ENCODE results near the gene PRKCQ. TPM values are rescaled to one million over a fixed set of nuclear protein-coding genes. Genes with fewer than 3 reads are reported as not detected.

The PRKCQ gene
- total and polyA plus RNA-seq, 2 of the 8 experiments (the other 6 are each of a cell fraction or from before 2014, with no cell fraction given), result 9.1 to 22.6 TPM

DNA sequence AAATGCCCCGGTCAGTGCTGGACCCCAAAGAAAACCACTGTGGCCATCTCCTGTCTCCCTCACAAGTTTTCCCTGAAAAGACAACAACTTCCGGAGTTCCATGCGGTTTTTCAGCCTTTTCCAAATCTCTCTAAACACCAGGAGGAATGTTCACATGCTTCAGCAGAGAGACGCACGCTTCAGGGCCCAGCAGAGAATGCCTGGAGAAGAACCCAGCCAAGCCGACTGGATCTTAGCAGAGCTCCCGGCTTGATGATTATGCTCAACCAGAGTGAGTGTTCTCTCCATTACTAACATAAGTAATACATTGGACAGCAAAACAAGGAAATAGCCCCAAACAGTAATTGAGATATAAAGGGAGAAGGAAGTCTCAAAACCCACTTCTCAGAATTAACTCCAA, 17.9 kb downstream of the PRKCQ start:
- H3K4me3 ChIP-seq (ENCODE audit: extremely low read depth in 1 of 4, insufficient read depth in 2 of 4, low read depth in 3 of 4, low read length in 4 of 4), result no peak overlapping the region
- POLR2A ChIA-PET (ENCODE audit: partially characterized antibody), result no interaction called here
- H3K4me2 ChIP-seq (ENCODE audit: insufficient read depth in 1 of 2, low read depth in 2 of 2, low read length in 2 of 2), result no peak overlapping the region
- H3K27ac ChIP-seq (ENCODE audit: low read depth, low read length), result no peak overlapping the region; the same call in 1 of the 2 replicates
- no peak overlapping the region for H2BK15ac ChIP-seq (ENCODE audit: low read length)
- H3K4me1 ChIP-seq (replicated peaks in 1 of 4; ENCODE audit: control insufficient read depth in 3 of 4, insufficient read depth in 4 of 4, low read length in 3 of 4), result peaks cover 0 to 10% (median 3%) of the 10 kb centered on the region in 4 experiments; a peak in 4 of 7 replicates
- H3K79me1 ChIP-seq (ENCODE audit: low read depth, low read length), result peaks cover 8% of the 10 kb centered on the region
- no peak for DNase-seq (ENCODE audit: low read depth in 1 of 2, low spot score in 2 of 2)
- no peak overlapping the region for H3K9ac ChIP-seq (replicated peaks in 1 of 4; ENCODE audit: extremely low read depth in 1 of 4, low read depth in 3 of 4, low read length in 3 of 4)
- no peak overlapping the region for H2AK5ac ChIP-seq (ENCODE audit: low read depth, low read length)
- H3K4ac ChIP-seq (replicated peaks; ENCODE audit: insufficient read length, low read depth, low read length), result no peak overlapping the region
- peaks cover 0 to 5% of the 10 kb centered on the region in 2 experiments for H4K20me1 ChIP-seq (replicated peaks in 1 of 2; ENCODE audit: control insufficient read depth in 1 of 2, insufficient read depth in 2 of 2, low read length in 2 of 2)
- TF ChIP-seq CBX8 (IDR thresholded peaks at IDR 0.05; ENCODE audit: borderline replicate concordance, low read depth, low read length) (no peak), EGR1 (IDR thresholded peaks at IDR 0.05; ENCODE audit: borderline replicate concordance, low read depth, low read length) (no peak), BRCA1 (IDR thresholded peaks at IDR 0.05; ENCODE audit: low read depth, low read length) (no peak), CBX5 (IDR thresholded peaks at IDR 0.05; ENCODE audit: low read depth, low read length) (no peak), TAF1 (IDR thresholded peaks at IDR 0.05; ENCODE audit: low read depth, low read length) (no peak), SAP30 (IDR thresholded peaks at IDR 0.05; ENCODE audit: insufficient read depth, insufficient replicate concordance, low read length) (no peak), E2F6 (IDR thresholded peaks at IDR 0.05) (no peak), POLR2A (IDR thresholded peaks at IDR 0.05; ENCODE audit: control extremely low read depth in 1 of 2, low read depth in 2 of 2, low read length in 2 of 2) (no peak), GABPA (IDR thresholded peaks at IDR 0.05; ENCODE audit: borderline replicate concordance, insufficient read depth, low read length) (no peak), TAF7 (optimal IDR thresholded peaks at IDR 0.05; ENCODE audit: borderline replicate concordance, low read depth, low read length) (no peak), CREB1 (IDR thresholded peaks at IDR 0.05) (no peak), PHF8 (conservative IDR thresholded peaks at IDR 0.05; ENCODE audit: low read depth, low read length) (no peak)
- TF ChIP-seq, protein P1, sequence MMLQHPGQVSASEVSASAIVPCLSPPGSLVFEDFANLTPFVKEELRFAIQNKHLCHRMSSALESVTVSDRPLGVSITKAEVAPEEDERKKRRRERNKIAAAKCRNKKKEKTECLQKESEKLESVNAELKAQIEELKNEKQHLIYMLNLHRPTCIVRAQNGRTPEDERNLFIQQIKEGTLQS (IDR thresholded peaks at IDR 0.05; ENCODE audit: insufficient read depth, low read depth, low read length), result no peak
- WGBS, 2 experiments (ENCODE audit: extremely low coverage in 1 of 2, insufficient coverage in 1 of 2, insufficient read length in 1 of 2, insufficient replicate concordance in 2 of 2, low coverage in 1 of 2, low lambda C conversion rate in 2 of 2, missing lambda C conversion rate in 1 of 2), result 98% methylated on average over 7 of the region's 7 CpGs; no CpG with 5 or more reads in 1 of the 2 experiments
- no peak overlapping the region for H4K5ac ChIP-seq (ENCODE audit: insufficient read length, low read depth, low read length)
- H3K36me3 ChIP-seq (ENCODE audit: control insufficient read depth in 2 of 4, insufficient read depth in 4 of 4, low read length in 3 of 4), result no peaks in the 10 kb centered on the region
- H2BK12ac ChIP-seq (ENCODE audit: low read depth, low read length), result no peak overlapping the region
- no peak overlapping the region for H3K23ac ChIP-seq (ENCODE audit: insufficient read length)
- no peaks in the 10 kb centered on the region for H3K27me3 ChIP-seq (replicated peaks in 1 of 4; ENCODE audit: control insufficient read depth in 3 of 4, extremely low read depth in 1 of 4, insufficient read depth in 3 of 4, low read length in 3 of 4)
- FAIRE-seq, result no peak
- no peak overlapping the region for H2BK5ac ChIP-seq (ENCODE audit: low read depth, low read length)
- H4K91ac ChIP-seq (replicated peaks; ENCODE audit: insufficient read length, low read length), result no peak overlapping the region
- H3K23me2 ChIP-seq (ENCODE audit: low read depth, low read length), result no peaks in the 10 kb centered on the region
- no peak overlapping the region for H4K8ac ChIP-seq (ENCODE audit: extremely low read depth, insufficient read depth, low read length)
- peaks cover 0 to 3% of the 10 kb centered on the region in 2 experiments; a peak in 2 of 4 replicates for H3K79me2 ChIP-seq (ENCODE audit: control insufficient read depth in 1 of 2, insufficient read depth in 2 of 2, low read length in 2 of 2)
- H2BK20ac ChIP-seq (ENCODE audit: low read length), result no peak overlapping the region
- no peak overlapping the region for H3K14ac ChIP-seq (ENCODE audit: insufficient read length)
- H3K18ac ChIP-seq (ENCODE audit: extremely low read depth, low read length), result no peak overlapping the region
- H2BK120ac ChIP-seq (replicated peaks; ENCODE audit: low read depth, low read length), result no peak overlapping the region
- no peak overlapping the region for H3K56ac ChIP-seq (replicated peaks; ENCODE audit: insufficient read length, low read depth, low read length)
- CTCF ChIA-PET (ENCODE audit: partially characterized antibody), result interaction anchor here (0.6 to 1.4 kb wide), 2 partner anchors 8 to 116 kb away, joined by 3 read pairs; no protein-coding TSS in a partner anchor
- no peak overlapping the region for H2AFZ ChIP-seq (ENCODE audit: low read length)
- H3K9me3 ChIP-seq (ENCODE audit: insufficient read depth in 2 of 2, low read depth in 1 of 2, low read length in 1 of 2), result no peaks in the 10 kb centered on the region
